HG03097 (cell line): ENCODE measurements around the gene HLA-F.
A peak's percentile ranks its signal among the peaks of the same experiment; 100 is the strongest.

Experiments
- ATAC-seq: cut with Tn5 transposase; IDR thresholded peaks from one replicate; pipeline ENCODE4 v1.9.1; 2021; ENCODE audit not compliant: unreplicated experiment, low FRiP score

HLA-F gene

DNA sequence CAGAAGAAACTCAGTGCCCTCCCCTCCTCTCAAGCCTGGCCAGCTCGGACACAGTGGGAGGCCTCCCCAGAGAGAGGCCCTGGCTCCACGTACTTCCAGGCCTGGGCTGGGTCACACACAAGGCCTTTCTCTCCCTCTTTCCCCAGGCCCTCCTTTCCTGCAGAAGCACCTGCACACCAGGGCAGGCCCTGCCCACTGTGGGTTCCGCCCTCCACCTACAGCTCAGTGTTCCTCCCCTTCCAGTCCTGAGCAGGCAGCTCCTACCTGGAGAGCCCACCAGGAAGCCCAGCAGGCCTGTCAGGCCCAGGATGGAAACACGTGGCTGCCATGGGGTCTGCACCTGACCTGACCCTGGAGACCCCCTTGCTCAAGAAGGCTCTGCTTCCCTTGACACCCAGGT lies 18.9 kb downstream of the HLA-F start:
- ATAC-seq, result no peak

GRCh38 chr6:29743025-29743424 lies 19.8 kb downstream of the HLA-F start:
- ATAC-seq, result no peak

GRCh38 chr6:29743568-29743967 lies 20.3 kb downstream of the HLA-F start:
- no peak for ATAC-seq

DNA sequence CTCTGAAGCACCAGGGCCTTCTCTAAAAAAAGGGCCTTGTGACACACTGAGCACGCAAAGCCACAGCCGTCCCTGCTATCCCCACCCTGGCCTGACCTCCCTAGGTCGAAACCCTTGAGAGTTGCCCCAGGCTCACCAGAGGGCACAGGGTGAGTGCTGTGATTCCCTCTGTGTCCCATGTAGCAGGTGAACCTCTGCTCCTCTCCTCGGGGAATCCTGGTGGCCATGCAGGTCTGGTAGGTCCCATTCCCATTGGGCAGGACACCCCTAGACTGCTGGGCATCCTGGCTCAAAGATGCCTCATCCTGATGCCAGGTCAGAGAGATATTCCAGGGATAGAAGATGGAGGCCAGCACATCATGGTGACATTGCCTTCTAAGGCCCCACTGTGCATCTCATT lies 20.9 kb downstream of the HLA-F start:
- ATAC-seq, result no peak

DNA sequence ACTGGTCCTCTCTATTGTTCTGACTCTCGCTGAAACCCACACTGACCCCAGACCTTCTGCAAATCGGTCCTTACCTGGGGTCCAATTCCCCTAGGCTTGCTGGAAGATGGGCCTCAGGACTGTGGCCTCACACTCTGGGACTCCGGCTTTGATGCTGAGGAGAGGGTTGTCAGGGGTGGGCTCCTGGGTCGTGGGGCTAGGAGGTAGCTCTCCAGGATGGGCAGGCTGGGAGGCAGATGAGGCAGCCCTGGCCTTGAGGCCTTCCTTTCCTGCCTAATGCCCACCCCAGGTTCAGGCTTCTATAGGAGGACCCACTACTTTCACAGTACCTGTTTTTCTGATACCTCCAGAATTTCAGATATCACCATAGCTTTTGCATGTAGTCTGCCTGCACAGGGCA lies 21.4 kb downstream of the HLA-F start:
- ATAC-seq, result no peak

GRCh38 chr6:29745386-29745785 lies 22.2 kb downstream of the HLA-F start:
- ATAC-seq, result no peak

- ATAC-seq, result no peak
Observed at GRCh38 chr6:29745855-29746449, 22.7 kb downstream of the HLA-F start.

DNA sequence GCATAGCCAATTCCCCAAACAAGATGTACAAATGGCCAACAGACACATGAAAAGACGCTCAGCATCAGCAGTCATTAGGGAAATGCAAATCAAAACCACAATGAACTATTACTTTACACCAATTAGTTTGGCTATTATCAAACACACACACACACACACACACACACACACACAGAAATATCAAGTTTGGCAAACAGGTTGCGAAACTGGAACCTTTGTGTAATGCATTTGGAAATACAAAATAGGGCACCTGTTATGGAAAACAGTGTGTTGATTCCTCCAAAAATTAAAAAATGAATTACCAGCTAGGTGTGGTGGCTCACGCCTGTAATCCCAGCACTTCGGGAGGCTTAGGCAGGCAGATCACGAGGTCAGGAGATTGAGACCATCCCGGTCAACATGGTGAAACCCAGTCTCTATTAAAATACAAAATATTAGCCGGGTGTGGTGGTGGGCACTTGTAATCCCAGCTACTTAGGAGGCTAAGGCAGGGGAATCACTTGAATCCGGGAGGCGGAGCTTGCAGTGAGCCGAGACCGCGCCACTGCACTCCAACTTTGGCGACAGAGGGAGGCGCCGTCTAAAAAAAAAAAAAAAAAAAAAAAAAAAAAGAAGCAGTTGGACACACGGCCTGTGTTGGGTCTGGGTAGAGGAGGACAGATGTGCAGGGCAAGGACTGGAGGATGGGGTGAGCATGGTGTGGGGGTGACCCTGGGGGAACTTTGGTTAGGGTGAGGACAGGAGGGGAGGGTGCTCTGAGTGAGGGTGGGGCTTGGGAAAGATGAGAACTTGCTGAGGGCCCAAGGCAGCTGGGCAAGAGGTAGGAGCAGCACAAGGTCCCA lies 23.8 kb downstream of the HLA-F start:
- ATAC-seq, result no peak

DNA sequence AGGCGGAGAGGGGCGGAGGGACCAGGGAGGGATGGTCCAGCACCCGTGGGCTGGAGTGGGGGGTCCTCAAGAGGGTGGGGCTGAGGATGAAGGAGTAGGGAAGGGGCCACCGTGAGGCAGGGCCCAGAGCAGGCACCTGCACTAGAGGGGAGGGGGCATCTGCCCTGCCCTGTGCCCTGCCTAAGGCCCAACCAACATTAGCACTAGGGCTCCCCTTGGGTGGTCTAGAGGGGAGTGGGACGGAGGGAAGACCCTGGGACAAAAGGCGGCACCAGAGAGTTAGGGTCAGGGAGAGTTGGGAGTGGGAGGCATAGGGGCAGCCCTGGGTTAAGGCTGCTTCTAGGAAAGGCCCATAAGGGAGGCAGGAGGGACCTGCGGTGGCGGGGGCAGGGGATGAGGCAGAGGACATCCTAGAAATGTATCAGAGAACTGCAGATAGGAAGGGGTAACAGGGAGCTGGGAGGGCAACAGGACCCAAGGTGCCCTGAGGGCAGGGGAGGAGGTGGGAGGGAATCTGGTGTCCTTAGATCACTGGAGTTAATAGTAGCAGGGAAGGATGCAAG lies 24.5 kb downstream of the HLA-F start:
- no peak for ATAC-seq

DNA sequence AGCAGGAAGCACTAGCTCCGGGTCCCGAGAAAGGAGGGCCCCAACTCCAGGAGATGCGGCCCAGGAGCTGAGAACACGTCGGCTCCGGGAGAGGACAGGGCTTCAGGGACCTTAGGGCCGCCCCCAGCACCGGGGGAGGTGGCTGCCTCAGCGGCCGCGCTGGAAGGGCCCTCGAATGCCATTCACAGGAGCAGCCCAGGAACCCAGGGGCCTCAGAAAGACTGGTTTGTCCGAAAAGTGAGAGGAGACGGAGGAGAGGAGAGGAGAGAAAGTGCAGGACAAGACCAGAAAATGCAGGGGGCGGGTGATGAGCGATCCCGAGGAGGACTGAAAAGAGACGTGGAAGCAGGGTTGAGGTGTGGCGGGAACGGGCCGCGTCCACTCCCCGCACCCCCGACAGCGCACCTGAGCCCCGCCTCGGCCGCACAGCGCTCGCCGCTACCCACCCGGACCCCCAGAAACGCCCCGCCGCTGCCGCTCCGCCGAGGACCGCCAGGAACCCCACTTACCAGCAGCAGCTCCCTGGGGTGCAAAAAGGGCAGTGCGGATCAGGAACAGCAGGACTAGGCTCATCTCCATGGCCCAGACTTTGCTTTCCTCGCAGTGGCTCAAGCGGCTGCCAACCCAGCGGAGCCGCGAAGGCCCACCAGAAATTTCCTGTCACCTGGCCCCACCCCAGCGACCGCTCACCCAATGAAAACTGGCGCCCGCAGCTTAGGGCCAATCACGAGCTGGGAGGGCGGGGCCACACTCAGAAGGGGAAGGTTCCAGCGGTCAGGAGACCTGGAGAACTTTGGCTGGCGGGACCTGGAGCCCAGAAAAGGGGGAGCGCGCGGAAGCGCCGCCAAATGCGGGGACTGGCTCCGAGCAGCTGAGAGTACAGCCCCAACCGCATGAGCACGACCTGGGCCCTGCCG lies 25.4 kb downstream of the HLA-F start:
- peak; percentile 48 for ATAC-seq

- no peak for ATAC-seq
Observed at GRCh38 chr6:29749308-29749662, 26.1 kb downstream of the HLA-F start.

GRCh38 chr6:29749668-29750067 lies 26.4 kb downstream of the HLA-F start:
- no peak for ATAC-seq

DNA sequence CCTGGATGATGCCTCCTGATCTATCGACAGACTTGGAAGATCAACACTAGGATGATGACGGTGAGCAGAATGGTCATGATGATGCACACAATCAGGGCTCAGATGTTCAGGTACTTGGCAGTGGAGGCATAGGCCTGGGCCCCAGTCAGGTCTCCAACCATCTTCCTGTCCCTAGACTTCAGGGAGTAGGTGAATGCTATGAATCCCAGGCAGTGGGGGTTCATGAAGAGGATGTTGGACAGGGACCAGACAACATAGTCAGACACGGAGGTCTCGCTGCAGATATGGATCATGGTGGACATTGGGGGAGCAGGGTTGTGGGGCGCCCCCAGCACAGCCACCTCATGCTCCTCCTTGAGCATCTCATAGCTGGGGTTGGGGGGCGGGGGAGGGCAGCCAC lies 27.5 kb downstream of the HLA-F start:
- ATAC-seq, result no peak

- ATAC-seq, result no peak
Observed at GRCh38 chr6:29751480-29751879, 28.2 kb downstream of the HLA-F start.

GRCh38 chr6:29752451-29753308 lies 29.4 kb downstream of the HLA-F start:
- ATAC-seq, result peak; percentile 45

GRCh38 chr6:29753309-29753644 lies 30.0 kb downstream of the HLA-F start:
- no peak for ATAC-seq

DNA sequence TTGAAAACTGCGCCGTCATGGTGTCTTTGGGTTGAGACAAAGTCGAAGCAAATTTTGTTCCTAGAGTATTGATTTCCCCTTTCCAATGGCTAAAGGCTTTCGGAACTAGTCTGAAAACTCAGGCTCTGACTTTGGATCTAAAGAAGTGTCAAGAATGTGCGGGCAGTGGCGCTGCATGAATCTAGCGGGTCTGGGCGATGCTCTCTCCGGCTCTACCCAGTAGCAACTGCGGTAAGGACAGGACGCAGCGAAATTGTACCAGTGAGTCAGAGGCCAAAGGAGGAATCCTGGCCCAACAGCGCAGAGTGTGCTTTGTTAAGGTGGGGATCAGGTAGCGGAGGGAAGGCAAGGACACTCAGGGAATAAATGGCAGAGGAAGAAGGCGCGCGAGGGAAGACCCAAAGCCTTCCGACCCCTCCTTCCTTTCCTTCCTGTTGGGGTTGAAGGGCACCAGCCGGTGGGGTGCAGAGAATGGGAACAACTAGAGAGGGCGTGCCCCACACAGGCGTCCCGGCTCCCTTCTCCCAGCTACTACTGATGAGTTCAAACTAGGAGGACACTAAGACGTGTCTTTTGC lies 32.1 kb downstream of the HLA-F start:
- no peak for ATAC-seq

GRCh38 chr6:29757282-29757681 lies 34.0 kb downstream of the HLA-F start:
- no peak for ATAC-seq

DNA sequence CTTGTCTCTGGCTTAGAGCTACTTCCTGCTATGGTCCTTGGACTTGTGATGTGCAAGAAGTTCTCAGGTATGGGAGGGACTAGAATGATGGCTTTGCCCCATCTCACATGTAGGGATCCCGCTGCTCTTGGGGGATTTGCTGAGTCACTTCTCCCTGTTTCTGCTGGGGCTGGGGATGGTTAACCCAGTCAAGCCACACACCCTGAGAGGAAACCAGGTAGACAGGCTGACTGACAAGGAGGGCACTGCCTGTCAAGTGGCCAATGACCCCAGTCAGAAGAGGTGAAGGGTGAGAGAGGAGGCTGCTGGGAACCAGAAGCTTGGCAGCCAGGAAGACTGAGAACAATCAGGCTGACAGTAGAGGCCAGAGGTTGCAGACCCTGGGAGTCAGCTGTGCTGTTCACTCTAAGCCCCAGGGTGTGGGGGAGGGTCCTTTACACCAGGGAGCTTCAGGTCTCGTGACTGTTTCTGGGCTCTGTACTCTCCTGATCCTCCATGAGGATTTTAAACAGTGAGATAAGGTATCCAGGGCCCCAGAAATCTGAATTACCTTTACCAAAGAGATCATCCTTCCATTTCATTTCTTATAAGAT lies 34.6 kb downstream of the HLA-F start:
- no peak for ATAC-seq

- ATAC-seq, result no peak
Observed at GRCh38 chr6:29758761-29759160, 35.5 kb downstream of the HLA-F start.
